A549 (cell line): ENCODE results near the gene FGFR2. TPM values are rescaled to one million over a fixed set of nuclear protein-coding genes. Genes with fewer than 3 reads are reported as not detected.

ENCODE experiments used
- ATAC-seq, 2 experiments: fragments of 200-7000 bp in 1 of 2; fragments of >200 bp in 1 of 2; cut with Nextera tagmentation in 1 of 2; cut with Tn5 transposase in 1 of 2; 3 replicates each; pipeline versions ENCODE4 v1.8.0 to v1.9.1; 2018 to 2020; ENCODE audit warnings: mild to moderate bottlenecking in 1 of 2, moderate library complexity in 1 of 2
- CTCF ChIA-PET: fragments of 300-600 bp; sonication (Branson Sonifier 250); formaldehyde crosslinking; extraction: SDS; loops from one replicate; lab custom pipeline; 2021; ENCODE audit warnings: antibody characterized with exemption, inconsistent platforms; lab: Yijun Ruan, JAX
- POLR2A ChIA-PET: fragments of 350-600 bp; formaldehyde crosslinking; extraction: SDS; loops from one replicate; lab custom pipeline; 2021; ENCODE audit warnings: antibody characterized with exemption, inconsistent platforms; lab: Yijun Ruan, JAX
- DNase-seq, 2 experiments: peaks; one replicate each; pipeline versions ENCODE4 v3.0.0 to v3.0.0-alpha.2; 2011 to 2016; ENCODE audit warnings: low read depth in 1 of 2, low spot score in 1 of 2
- FAIRE-seq: peaks from 2 replicates; lab custom pipeline; 2011; peaks lifted over from hg19 to GRCh38; lab: Jason Lieb, UNC
- H3K27ac ChIP-seq, 2 experiments: fragments of >200 bp; sonication (Bioruptor Twin); formaldehyde crosslinking; 3 replicates each; pipeline ENCODE4 v1.5.1; 2016 to 2017
- H3K4me1 ChIP-seq: fragments of >200 bp; sonication (Bioruptor Twin); formaldehyde crosslinking; 3 replicates; pipeline ENCODE4 v1.6.1; 2016
- H3K4me2 ChIP-seq: fragments of >200 bp; sonication (Bioruptor Twin); formaldehyde crosslinking; 3 replicates; pipeline ENCODE4 v1.6.1; 2016
- H3K4me3 ChIP-seq: fragments of >200 bp; sonication (Bioruptor Twin); formaldehyde crosslinking; 3 replicates; pipeline ENCODE4 v1.5.1; 2016
- H3K9me3 ChIP-seq: fragments of >200 bp; sonication (Bioruptor Twin); formaldehyde crosslinking; 3 replicates; pipeline ENCODE4 v1.6.1; 2016
- CBX2 ChIP-seq: fragments of 200-600 bp; sonication (generic); IDR thresholded peaks from 2 replicates; pipeline ENCODE4 v1.6.1; 2016; ENCODE audit warnings: low read depth, mild to moderate bottlenecking, borderline replicate concordance
- CEBPB ChIP-seq, 2 experiments: fragments of >200 bp in 1 of 2; sonication (Bioruptor Twin) in 1 of 2; formaldehyde crosslinking in 1 of 2; IDR thresholded peaks; 2 replicates each; pipeline ENCODE4 v1.6.1; 2012 to 2016
- CHD2 ChIP-seq: fragments of 150-350 bp; IDR thresholded peaks from 2 replicates; pipeline ENCODE4 v1.6.1; 2014; ENCODE audit warnings: low read length; ENCODE audit not compliant: partially characterized antibody
- CHD4 ChIP-seq: fragments of 200-600 bp; sonication (generic); IDR thresholded peaks from 2 replicates; pipeline ENCODE4 v1.6.1; 2016; ENCODE audit warnings: antibody characterized with exemption, mild to moderate bottlenecking, borderline replicate concordance
- EHF ChIP-seq: fragments of 250-450 bp; sonication (Bioruptor Pico); IDR thresholded peaks from 2 replicates; pipeline ENCODE4 v1.5.0; 2020; ENCODE audit warnings: mild to moderate bottlenecking
- FOXS1 ChIP-seq: fragments of 250-450 bp; sonication (Bioruptor Pico); IDR thresholded peaks from 2 replicates; pipeline ENCODE4 v1.5.0; 2020; ENCODE audit warnings: mild to moderate bottlenecking, moderate library complexity
- HDAC2 ChIP-seq: fragments of 200-600 bp; sonication (generic); IDR thresholded peaks from 2 replicates; pipeline ENCODE4 v1.6.1; 2016
- HOXB13 ChIP-seq: fragments of 250-450 bp; sonication (Bioruptor Pico); IDR thresholded peaks from 2 replicates; pipeline ENCODE4 v1.5.0; 2020; ENCODE audit warnings: low read depth, mild to moderate bottlenecking, moderate library complexity
- HOXB5 ChIP-seq: fragments of 250-450 bp; sonication (Bioruptor Pico); IDR thresholded peaks from 2 replicates; pipeline ENCODE4 v1.5.0; 2020; ENCODE audit warnings: mild to moderate bottlenecking, moderate library complexity
- KDM5A ChIP-seq: fragments of 200-600 bp; sonication (generic); IDR thresholded peaks from 2 replicates; pipeline ENCODE4 v1.6.1; 2016; ENCODE audit warnings: antibody characterized with exemption, mild to moderate bottlenecking
- MAZ ChIP-seq: fragments of 150-350 bp; IDR thresholded peaks from 2 replicates; pipeline ENCODE4 v1.6.1; 2014; ENCODE audit warnings: antibody characterized with exemption, low read depth, low read length, borderline replicate concordance
- MYC ChIP-seq: IDR thresholded peaks from 2 replicates; pipeline ENCODE4 v1.6.1; 2012; ENCODE audit warnings: mild to moderate bottlenecking, inconsistent platforms, low read length, improper control_type of control experiment, borderline replicate concordance
- PHF8 ChIP-seq: fragments of 200-600 bp; sonication (generic); IDR thresholded peaks from 2 replicates; pipeline ENCODE4 v1.6.1; 2016; ENCODE audit warnings: low read depth, mild to moderate bottlenecking, antibody characterized with exemption, moderate library complexity, borderline replicate concordance
- POLR2A ChIP-seq: IDR thresholded peaks from 2 replicates; pipeline ENCODE4 v1.6.1; 2012; ENCODE audit warnings: mild to moderate bottlenecking, low read length
- RAD21 ChIP-seq, 2 experiments: fragments of >200 bp in 1 of 2; sonication (Bioruptor Twin) in 1 of 2; formaldehyde crosslinking in 1 of 2; IDR thresholded peaks in 1 of 2; conservative IDR thresholded peaks in 1 of 2; 2 replicates in 1 of 2; 3 replicates in 1 of 2; pipeline ENCODE4 v1.6.1; 2012 to 2018; ENCODE audit warnings: inconsistent platforms in 1 of 2
- RARB ChIP-seq: fragments of 250-450 bp; sonication (Bioruptor Pico); IDR thresholded peaks from 2 replicates; pipeline ENCODE4 v1.8.0; 2021; ENCODE audit warnings: mild to moderate bottlenecking, moderate library complexity
- RFX5 ChIP-seq: fragments of 450-650 bp; IDR thresholded peaks from 2 replicates; pipeline ENCODE4 v1.7.1; 2014; ENCODE audit warnings: antibody characterized with exemption, mild to moderate bottlenecking, moderate library complexity
- SMC3 ChIP-seq: fragments of >200 bp; sonication (Bioruptor Twin); formaldehyde crosslinking; IDR thresholded peaks from 3 replicates; pipeline ENCODE4 v1.6.1; 2018; ENCODE audit warnings: inconsistent platforms
- SREBF2 ChIP-seq: fragments of 450-650 bp; IDR thresholded peaks from 2 replicates; pipeline ENCODE4 v1.6.1; 2014; ENCODE audit warnings: mild to moderate bottlenecking, moderate library complexity
- ZC3H11A ChIP-seq: fragments of 450-650 bp; IDR thresholded peaks from 2 replicates; pipeline ENCODE4 v1.6.1; 2014; ENCODE audit warnings: antibody characterized with exemption, mild to moderate bottlenecking
- ZSCAN20 ChIP-seq: fragments of 250-450 bp; sonication (Bioruptor Pico); IDR thresholded peaks from 2 replicates; pipeline ENCODE4 v1.8.0; 2022; ENCODE audit warnings: mild to moderate bottlenecking, moderate library complexity
- WGBS: methylation state at CpG from one replicate; pipeline ENCODE4 v1.1.6; 2017; ENCODE audit errors: missing lambda C conversion rate; 5-methylcytosine and 5-hydroxymethylcytosine counted together
- polyA plus RNA-seq, 4 experiments: library from polyadenylated mRNA; depleted of rRNA in 3 of 4; stranded (reverse); fragments of >200 nt; fragmentation: RNase III in 1 of 4; extraction: RNeasy Plus Mini Kit Qiagen cat#74134 plus additional on column Dnase treatment in 1 of 4; gene quantifications; 2 replicates in 3 of 4; 3 replicates in 1 of 4; pipeline ENCODE4 v1.2.3, GENCODE V29; 2011 to 2017
- TF ChIP-seq, protein P1 (sequence below): IDR thresholded peaks from 2 replicates; pipeline ENCODE4 v1.6.1; 2012
- TF ChIP-seq, protein P2 (sequence below): fragments of 150-350 bp; IDR thresholded peaks from 2 replicates; pipeline ENCODE4 v1.6.1; 2014; ENCODE audit warnings: low read depth, mild to moderate bottlenecking, low read length
- TF ChIP-seq, protein P3 (sequence below): IDR thresholded peaks from 2 replicates; pipeline ENCODE4 v1.6.1; 2012; ENCODE audit warnings: low read depth, borderline replicate concordance
- TF ChIP-seq, protein P4 (sequence below): fragments of >200 bp; sonication (Bioruptor Twin); formaldehyde crosslinking; IDR thresholded peaks from 3 replicates; pipeline ENCODE4 v1.5.1; 2016
- TF ChIP-seq, protein P5 (sequence below): IDR thresholded peaks from 2 replicates; pipeline ENCODE4 v1.6.1; 2012

The FGFR2 gene
- polyA plus RNA-seq, 2 of the 4 experiments (the other 2 are of a cell fraction) = 0.16 to 0.22 TPM

DNA sequence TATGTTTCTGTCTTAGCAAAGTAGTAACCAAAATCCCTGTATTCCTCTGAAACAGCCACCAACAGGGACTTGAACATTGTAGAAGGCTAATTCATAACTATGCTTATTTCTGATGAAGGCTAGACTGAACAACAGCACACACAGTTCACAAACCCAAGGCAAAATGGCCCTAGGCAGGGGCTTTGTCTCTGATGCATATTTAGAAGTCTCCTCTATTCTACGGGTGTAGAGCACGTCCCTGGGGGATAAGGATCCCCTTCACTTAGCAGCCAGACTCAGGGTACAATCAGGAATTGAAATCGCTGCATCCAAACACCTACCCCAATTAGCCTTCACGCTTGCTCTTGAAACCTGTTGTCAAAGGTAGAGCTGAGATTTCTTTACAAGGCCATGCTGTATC is 45.5 kb downstream of the FGFR2 start:
- DNase-seq (no peak), FAIRE-seq (no peak), ATAC-seq (no peak)
- no peaks in the 10 kb centered on the region for H3K4me1 ChIP-seq
- H3K4me2 ChIP-seq = no peak overlapping the region
- H3K9me3 ChIP-seq = no peaks in the 10 kb centered on the region; the same call in 2 of the 3 replicates
- no peak overlapping the region for H3K4me3 ChIP-seq
- ChIA-PET CTCF (interaction anchor here (0.6 kb wide), 1 partner anchor 273 kb away, joined by 3 read pairs; no protein-coding TSS in a partner anchor), POLR2A (no interaction called here)
- TF ChIP-seq, protein P1, sequence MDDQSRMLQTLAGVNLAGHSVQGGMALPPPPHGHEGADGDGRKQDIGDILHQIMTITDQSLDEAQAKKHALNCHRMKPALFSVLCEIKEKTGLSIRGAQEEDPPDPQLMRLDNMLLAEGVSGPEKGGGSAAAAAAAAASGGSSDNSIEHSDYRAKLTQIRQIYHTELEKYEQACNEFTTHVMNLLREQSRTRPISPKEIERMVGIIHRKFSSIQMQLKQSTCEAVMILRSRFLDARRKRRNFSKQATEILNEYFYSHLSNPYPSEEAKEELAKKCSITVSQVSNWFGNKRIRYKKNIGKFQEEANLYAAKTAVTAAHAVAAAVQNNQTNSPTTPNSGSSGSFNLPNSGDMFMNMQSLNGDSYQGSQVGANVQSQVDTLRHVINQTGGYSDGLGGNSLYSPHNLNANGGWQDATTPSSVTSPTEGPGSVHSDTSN = no peak
- TF ChIP-seq CHD4 (no peak), CHD2 (no peak), POLR2A (no peak)
- 36% methylated on average over 4 of the region's 4 CpGs for WGBS
- H3K27ac ChIP-seq = no peak overlapping the region

DNA sequence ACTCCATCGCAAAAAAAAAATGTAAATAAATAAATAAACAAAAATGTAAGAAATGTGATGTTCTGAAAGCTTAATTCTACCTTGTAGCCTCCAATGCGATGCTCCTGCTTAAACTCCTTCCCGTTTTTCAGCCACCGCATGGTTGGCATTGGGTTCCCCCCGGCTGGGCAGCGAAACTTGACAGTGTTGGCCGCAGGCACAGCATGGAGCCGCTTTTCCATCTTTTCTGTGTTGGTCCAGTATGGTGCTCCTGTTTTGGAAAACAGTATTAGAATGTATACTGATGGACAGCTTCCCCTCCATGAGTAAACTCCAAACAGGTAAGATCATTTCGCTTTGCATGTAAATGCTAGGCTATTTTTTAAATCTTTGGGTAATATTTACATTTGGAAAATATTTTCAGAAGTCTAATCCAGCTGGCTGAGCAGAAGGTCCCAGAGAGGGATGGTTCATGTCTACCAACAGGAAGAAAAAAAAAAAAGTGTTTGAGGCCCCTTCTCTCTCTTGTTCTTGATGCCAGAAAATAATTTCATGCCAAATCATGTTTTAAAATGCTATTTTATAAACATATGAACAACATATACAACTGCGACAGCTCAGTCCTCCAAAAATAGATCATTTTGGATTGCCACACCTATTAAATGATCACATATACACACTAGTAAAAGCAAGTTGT is 46.9 kb downstream of the FGFR2 start:
- ATAC-seq (no peak), FAIRE-seq (no peak), DNase-seq (no peak)
- Histone ChIP-seq H3K4me2 (no peak overlapping the region), H3K4me1 (no peaks in the 10 kb centered on the region), H3K4me3 (no peak overlapping the region), H3K9me3 (no peaks in the 10 kb centered on the region; the same call in 2 of the 3 replicates), H3K27ac (no peak overlapping the region)
- TF ChIP-seq, protein P2, sequence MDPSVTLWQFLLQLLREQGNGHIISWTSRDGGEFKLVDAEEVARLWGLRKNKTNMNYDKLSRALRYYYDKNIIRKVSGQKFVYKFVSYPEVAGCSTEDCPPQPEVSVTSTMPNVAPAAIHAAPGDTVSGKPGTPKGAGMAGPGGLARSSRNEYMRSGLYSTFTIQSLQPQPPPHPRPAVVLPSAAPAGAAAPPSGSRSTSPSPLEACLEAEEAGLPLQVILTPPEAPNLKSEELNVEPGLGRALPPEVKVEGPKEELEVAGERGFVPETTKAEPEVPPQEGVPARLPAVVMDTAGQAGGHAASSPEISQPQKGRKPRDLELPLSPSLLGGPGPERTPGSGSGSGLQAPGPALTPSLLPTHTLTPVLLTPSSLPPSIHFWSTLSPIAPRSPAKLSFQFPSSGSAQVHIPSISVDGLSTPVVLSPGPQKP = no peak
- TF ChIP-seq FOXS1 (CRISPR knock-in tag) (no peak), HOXB5 (CRISPR knock-in tag) (no peak), EHF (CRISPR knock-in tag) (no peak), RAD21 (conservative IDR thresholded peaks at IDR 0.05 in 1 of 2, IDR thresholded peaks at IDR 0.05 in 1 of 2) (no peak), KDM5A (no peak), MAZ (no peak), MYC (no peak)
- TF ChIP-seq, protein P3, sequence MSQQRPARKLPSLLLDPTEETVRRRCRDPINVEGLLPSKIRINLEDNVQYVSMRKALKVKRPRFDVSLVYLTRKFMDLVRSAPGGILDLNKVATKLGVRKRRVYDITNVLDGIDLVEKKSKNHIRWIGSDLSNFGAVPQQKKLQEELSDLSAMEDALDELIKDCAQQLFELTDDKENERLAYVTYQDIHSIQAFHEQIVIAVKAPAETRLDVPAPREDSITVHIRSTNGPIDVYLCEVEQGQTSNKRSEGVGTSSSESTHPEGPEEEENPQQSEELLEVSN = no peak
- ChIA-PET CTCF (no interaction called here), POLR2A (no interaction called here)
- WGBS = 36% methylated on average over 10 of the region's 10 CpGs

DNA sequence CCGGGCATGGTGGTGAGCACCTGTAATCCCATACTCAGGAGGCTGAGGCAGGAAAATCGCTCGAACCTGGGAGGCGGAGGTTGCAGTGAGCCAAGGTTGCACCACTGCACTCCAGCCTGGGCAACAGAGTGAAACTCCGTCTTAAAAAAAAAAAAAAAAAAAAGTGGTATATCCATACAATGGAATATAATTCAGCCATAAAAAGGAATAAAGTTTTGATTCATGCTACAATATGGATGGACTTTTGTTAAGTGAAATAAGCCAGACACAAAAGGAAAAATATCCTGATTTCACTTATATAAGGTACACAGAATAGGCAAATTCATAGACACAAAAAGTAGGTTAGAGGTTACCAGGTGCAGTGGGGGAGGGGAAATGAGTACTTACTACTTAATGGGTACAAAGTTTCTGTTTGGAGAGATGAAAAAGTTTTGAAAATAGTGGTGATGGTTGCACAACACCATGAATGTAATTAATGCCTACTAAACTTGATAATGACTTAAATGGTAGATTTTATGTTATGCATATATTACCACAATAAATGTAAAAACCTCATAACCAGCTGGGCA is 53.9 kb downstream of the FGFR2 start:
- H3K4me1 ChIP-seq = no peaks in the 10 kb centered on the region
- no peaks in the 10 kb centered on the region; the same call in 2 of the 3 replicates for H3K9me3 ChIP-seq
- FAIRE-seq (no peak), ATAC-seq (no peak), DNase-seq (no peak)
- WGBS = 74% methylated on average over 5 of the region's 5 CpGs
- no peak overlapping the region for H3K4me3 ChIP-seq
- no peak overlapping the region for H3K4me2 ChIP-seq
- POLR2A ChIA-PET = no interaction called here
- CTCF ChIA-PET = no interaction called here
- no peak overlapping the region for H3K27ac ChIP-seq
- TF ChIP-seq RARB (CRISPR knock-in tag) = no peak
- no peak for TF ChIP-seq CBX2
- no peak for TF ChIP-seq PHF8
- TF ChIP-seq, protein P4, sequence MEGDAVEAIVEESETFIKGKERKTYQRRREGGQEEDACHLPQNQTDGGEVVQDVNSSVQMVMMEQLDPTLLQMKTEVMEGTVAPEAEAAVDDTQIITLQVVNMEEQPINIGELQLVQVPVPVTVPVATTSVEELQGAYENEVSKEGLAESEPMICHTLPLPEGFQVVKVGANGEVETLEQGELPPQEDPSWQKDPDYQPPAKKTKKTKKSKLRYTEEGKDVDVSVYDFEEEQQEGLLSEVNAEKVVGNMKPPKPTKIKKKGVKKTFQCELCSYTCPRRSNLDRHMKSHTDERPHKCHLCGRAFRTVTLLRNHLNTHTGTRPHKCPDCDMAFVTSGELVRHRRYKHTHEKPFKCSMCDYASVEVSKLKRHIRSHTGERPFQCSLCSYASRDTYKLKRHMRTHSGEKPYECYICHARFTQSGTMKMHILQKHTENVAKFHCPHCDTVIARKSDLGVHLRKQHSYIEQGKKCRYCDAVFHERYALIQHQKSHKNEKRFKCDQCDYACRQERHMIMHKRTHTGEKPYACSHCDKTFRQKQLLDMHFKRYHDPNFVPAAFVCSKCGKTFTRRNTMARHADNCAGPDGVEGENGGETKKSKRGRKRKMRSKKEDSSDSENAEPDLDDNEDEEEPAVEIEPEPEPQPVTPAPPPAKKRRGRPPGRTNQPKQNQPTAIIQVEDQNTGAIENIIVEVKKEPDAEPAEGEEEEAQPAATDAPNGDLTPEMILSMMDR = no peak
- no peak for TF ChIP-seq RFX5
- TF ChIP-seq ZSCAN20 (CRISPR knock-in tag) = no peak
- no peak for TF ChIP-seq HOXB5 (CRISPR knock-in tag)
- TF ChIP-seq, protein P2 = no peak
- TF ChIP-seq SREBF2 = no peak
- TF ChIP-seq CEBPB (IDR thresholded peaks at IDR 0.05) = no peak
- TF ChIP-seq, protein P1 = no peak
- no peak for TF ChIP-seq HDAC2
- no peak for TF ChIP-seq HOXB13 (CRISPR knock-in tag)
- no peak for TF ChIP-seq ZC3H11A
- TF ChIP-seq, protein P5, sequence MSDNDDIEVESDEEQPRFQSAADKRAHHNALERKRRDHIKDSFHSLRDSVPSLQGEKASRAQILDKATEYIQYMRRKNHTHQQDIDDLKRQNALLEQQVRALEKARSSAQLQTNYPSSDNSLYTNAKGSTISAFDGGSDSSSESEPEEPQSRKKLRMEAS = no peak
- no peak for TF ChIP-seq SMC3
